ENCODE data around the gene ERVV-1.
"Not testable (repeated sequence)": the region's sequence is repeated elsewhere in the genome, so short reads cannot be mapped to it uniquely, and the experiment has no call there.

Gene ERVV-1

GRCh38 chr19:53013621-53014020 lies at the start of gene ERVV-1:
Gene ERVV-1 (plus strand): TSS chr19:53013921. CDS start chr19:53014091, 170 bp downstream.
- TF ChIP-seq ZNF274 (IDR thresholded peaks at IDR 0.05; ENCODE audit: low read depth, low read length), result no peak
- no peak within 1 kb of the TSS for H3K4me3 ChIP-seq (ENCODE audit: low read length)

- no peak overlapping the region for H3K4me3 ChIP-seq (ENCODE audit: low read length)
- TF ChIP-seq ZNF274 (IDR thresholded peaks at IDR 0.05; ENCODE audit: low read depth, low read length), result no peak
These were observed 45.9 kb upstream of the ERVV-1 start for GRCh38 chr19:52967772-52968171.

GRCh38 chr19:52981329-52981728 lies 32.4 kb upstream of the ERVV-1 start:
- no peak overlapping the region for H3K4me3 ChIP-seq (ENCODE audit: low read length)
- no peak for TF ChIP-seq ZNF274 (IDR thresholded peaks at IDR 0.05; ENCODE audit: low read depth, low read length)

- H3K4me3 ChIP-seq (ENCODE audit: low read length), result not testable (repeated sequence)
These were observed 30.6 kb upstream of the ERVV-1 start for GRCh38 chr19:52983167-52983566.

- no peak overlapping the region for H3K4me3 ChIP-seq (ENCODE audit: low read length)
- no peak for TF ChIP-seq ZNF274 (IDR thresholded peaks at IDR 0.05; ENCODE audit: low read depth, low read length)
These were observed 26.5 kb upstream of the ERVV-1 start for GRCh38 chr19:52987221-52987620.

- TF ChIP-seq ZNF274 (IDR thresholded peaks at IDR 0.05; ENCODE audit: low read depth, low read length), result no peak
- no peak overlapping the region for H3K4me3 ChIP-seq (ENCODE audit: low read length)
These were observed 25.2 kb upstream of the ERVV-1 start for GRCh38 chr19:52988506-52988905.

GRCh38 chr19:52990759-52991418 lies 22.8 kb upstream of the ERVV-1 start:
- TF ChIP-seq ZNF274 (IDR thresholded peaks at IDR 0.05; ENCODE audit: low read depth, low read length), result no peak
- no peak overlapping the region for H3K4me3 ChIP-seq (ENCODE audit: low read length)

- H3K4me3 ChIP-seq (ENCODE audit: low read length), result no peak overlapping the region
- TF ChIP-seq ZNF274 (IDR thresholded peaks at IDR 0.05; ENCODE audit: low read depth, low read length), result no peak
These were observed 22.2 kb upstream of the ERVV-1 start for GRCh38 chr19:52991484-52991883.

GRCh38 chr19:52992109-52993004 lies 21.4 kb upstream of the ERVV-1 start:
- no peak overlapping the region; the same call in 1 of the 2 replicates for H3K4me3 ChIP-seq (ENCODE audit: low read length)

GRCh38 chr19:52993342-52994178 lies 20.2 kb upstream of the ERVV-1 start:
- H3K4me3 ChIP-seq (ENCODE audit: low read length), result peak overlapping the region; percentile 60; the same call in 1 of the 2 replicates
- no peak for TF ChIP-seq ZNF274 (IDR thresholded peaks at IDR 0.05; ENCODE audit: low read depth, low read length)

More at GRCh38 chr19:52992109-52993004, 21.4 kb upstream of the ERVV-1 start:
- TF ChIP-seq ZNF274 (IDR thresholded peaks at IDR 0.05; ENCODE audit: low read depth, low read length), result no peak

GRCh38 chr19:52995711-52996110 lies 18.0 kb upstream of the ERVV-1 start:
- H3K4me3 ChIP-seq (ENCODE audit: low read length), result no peak overlapping the region
- TF ChIP-seq ZNF274 (IDR thresholded peaks at IDR 0.05; ENCODE audit: low read depth, low read length), result no peak

- no peak overlapping the region for H3K4me3 ChIP-seq (ENCODE audit: low read length)
- TF ChIP-seq ZNF274 (IDR thresholded peaks at IDR 0.05; ENCODE audit: low read depth, low read length), result no peak
These were observed 15.7 kb upstream of the ERVV-1 start for GRCh38 chr19:52997975-52998374.

GRCh38 chr19:53002479-53002878 lies 11.2 kb upstream of the ERVV-1 start:
- no peak for TF ChIP-seq ZNF274 (IDR thresholded peaks at IDR 0.05; ENCODE audit: low read depth, low read length)
- H3K4me3 ChIP-seq (ENCODE audit: low read length), result no peak overlapping the region

GRCh38 chr19:53004242-53004641 lies 9.5 kb upstream of the ERVV-1 start:
- H3K4me3 ChIP-seq (ENCODE audit: low read length), result no peak overlapping the region
- TF ChIP-seq ZNF274 (IDR thresholded peaks at IDR 0.05; ENCODE audit: low read depth, low read length), result no peak
